ENCODE measurements around the gene LRRK1.
"Not testable (repeated sequence)": the region's sequence is repeated elsewhere in the genome, so short reads cannot be mapped to it uniquely, and the experiment has no call there.

The LRRK1 gene

DNA sequence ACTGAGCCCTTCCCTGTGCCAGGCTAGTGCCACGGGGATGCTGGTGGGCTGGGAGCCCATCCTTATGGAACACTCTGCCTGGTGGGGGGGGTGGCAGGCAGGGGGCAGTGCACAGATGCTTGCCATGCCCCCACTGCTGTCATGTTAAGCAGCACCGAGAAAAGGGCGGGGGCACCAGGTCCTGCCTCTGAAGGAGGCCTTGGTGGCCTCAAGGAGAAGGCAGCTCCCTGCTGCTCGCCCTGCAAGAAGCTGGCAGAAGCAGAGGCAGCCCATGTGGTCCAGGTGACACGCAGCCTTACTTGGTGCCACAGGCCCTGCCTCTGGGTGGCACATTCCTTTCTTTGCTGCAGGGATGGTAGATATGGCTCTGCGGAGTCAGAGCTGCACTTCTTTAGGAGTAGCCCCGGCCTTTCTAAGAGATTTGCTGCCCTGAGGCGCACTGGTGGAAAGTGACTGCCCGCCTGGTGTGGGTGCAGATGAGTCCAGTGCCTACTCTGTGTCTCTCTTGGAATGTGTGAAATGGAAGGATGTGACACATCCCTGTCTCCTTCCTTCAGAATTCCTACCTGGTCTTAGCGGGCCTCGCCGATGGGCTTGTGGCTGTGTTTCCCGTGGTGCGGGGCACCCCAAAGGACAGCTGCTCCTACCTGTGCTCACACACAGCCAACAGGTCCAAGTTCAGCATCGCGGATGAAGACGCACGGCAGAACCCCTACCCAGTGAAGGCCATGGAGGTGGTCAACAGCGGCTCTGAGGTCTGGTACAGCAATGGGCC, 145.8 kb downstream of the LRRK1 start:
- no peak for FAIRE-seq
- no peak for DNase-seq (ENCODE audit: extremely low spot score, insufficient read length, low read depth)

DNA sequence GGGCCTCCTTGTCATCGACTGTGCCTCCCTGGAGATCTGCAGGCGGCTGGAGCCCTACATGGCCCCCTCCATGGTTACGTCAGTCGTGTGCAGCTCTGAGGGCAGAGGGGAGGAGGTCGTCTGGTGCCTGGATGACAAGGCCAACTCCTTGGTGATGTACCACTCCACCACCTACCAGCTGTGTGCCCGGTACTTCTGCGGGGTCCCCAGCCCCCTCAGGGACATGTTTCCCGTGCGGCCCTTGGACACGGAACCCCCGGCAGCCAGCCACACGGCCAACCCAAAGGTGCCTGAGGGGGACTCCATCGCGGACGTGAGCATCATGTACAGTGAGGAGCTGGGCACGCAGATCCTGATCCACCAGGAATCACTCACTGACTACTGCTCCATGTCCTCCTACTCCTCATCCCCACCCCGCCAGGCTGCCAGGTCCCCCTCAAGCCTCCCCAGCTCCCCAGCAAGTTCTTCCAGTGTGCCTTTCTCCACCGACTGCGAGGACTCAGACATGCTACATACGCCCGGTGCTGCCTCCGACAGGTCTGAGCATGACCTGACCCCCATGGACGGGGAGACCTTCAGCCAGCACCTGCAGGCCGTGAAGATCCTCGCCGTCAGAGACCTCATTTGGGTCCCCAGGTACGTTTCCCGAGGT, 146.5 kb downstream of the LRRK1 start:
- no peak for DNase-seq (ENCODE audit: extremely low spot score, insufficient read length, low read depth)
- FAIRE-seq = no peak

DNA sequence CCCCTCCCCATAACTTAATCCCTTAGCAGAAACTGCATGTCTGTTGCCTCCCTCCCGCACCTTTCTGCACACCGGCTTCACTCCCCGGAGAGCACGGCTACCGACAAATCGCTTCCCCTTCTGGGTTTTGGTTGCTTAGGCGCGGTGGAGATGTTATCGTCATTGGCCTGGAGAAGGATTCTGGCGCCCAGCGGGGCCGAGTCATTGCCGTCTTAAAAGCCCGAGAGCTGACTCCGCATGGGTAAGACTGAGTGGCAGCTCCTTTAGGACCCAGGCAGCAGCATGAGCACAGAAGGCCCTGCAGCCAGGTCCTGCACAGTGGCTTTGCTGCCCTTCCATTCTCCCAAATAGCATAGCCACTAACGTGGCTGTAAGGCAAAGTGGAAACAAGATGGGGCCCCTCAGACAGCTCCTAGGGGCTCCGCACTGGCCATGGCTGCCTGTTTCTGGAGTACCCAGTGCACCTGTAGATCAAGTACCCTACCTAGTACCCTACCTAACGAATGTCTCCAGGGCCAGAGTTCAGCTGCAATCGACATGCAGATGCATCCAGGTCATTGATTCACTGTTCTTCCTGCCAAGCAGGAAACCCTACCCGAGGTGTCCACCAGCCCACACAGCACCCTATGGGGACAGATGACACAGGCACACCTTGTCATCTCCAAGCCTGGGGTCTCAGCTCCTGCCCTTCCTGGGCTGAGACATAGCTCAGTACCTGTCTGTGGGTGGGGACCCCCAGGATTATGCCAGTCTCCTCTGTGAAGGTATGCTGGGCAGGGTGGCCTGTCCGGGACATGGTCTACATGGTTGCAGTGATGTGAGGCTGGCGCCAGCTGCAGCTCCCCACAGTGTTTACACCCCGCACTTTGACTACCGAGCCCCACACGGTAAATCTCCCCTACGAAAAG, 147.6 kb downstream of the LRRK1 start:
- no peak for FAIRE-seq

DNA sequence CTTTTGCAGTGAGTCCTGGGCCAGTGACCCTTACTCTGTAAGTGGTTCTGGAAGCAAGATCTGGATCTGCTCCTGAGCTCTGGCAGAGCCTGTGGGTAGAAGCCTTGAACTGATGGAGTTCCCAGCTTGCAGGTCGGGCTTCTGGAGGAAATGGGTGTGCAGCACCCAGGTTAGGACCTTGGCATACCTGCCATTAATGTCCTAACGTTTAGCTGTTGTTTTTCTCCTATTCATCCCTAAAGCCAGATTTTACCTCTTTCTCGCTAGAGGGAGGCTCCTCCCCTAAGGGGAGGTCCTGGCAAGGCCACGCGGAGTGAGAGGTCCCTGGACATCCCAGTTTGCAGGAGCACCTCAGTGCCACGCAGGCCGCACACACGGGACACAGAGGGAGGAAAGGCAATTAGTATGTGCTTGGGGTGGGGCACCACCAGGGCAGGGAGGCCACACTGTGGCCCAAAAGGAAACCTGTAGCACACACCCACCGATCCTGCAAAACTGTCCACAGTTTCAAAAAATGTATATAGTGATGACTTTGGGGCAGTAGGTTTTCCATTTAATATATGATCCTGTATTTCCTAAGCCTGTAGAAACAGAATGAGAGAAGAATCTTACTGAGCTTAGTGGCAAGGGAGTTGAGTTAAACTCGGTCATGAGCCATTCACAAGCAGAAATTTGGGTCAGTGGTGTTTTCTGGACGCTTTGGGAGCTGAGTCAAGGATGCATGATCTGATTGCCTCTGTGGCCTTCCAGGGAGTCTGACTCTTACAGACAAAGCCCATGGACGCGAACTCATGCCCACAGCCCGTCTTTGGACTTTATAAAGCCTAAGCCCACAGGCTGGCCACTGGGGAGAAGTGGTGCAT, 148.7 kb downstream of the LRRK1 start:
- FAIRE-seq (no peak), DNase-seq (ENCODE audit: extremely low spot score, insufficient read length, low read depth) (no peak)

More for the DNA sequence above, 147.6 kb downstream of the LRRK1 start:
- no peak for DNase-seq (ENCODE audit: extremely low spot score, insufficient read length, low read depth)

DNA sequence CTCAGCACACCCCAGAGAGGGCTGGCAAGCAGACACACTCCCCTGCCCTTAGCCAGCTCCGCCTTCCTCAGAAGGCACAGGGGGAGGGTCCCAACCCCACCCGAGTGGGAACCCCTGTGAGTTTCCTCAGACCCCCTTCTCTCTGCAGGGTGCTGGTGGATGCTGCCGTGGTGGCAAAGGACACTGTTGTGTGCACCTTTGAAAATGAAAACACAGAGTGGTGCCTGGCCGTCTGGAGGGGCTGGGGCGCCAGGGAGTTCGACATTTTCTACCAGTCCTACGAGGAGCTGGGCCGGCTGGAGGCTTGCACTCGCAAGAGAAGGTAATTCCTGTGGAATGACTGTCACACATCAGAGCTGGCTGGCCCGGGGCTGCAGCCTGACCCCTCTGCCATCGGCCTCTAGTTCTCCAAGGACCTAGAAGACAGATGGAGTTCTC, 149.4 kb downstream of the LRRK1 start:
- FAIRE-seq (no peak), DNase-seq (ENCODE audit: extremely low spot score, insufficient read length, low read depth) (no peak)

DNA sequence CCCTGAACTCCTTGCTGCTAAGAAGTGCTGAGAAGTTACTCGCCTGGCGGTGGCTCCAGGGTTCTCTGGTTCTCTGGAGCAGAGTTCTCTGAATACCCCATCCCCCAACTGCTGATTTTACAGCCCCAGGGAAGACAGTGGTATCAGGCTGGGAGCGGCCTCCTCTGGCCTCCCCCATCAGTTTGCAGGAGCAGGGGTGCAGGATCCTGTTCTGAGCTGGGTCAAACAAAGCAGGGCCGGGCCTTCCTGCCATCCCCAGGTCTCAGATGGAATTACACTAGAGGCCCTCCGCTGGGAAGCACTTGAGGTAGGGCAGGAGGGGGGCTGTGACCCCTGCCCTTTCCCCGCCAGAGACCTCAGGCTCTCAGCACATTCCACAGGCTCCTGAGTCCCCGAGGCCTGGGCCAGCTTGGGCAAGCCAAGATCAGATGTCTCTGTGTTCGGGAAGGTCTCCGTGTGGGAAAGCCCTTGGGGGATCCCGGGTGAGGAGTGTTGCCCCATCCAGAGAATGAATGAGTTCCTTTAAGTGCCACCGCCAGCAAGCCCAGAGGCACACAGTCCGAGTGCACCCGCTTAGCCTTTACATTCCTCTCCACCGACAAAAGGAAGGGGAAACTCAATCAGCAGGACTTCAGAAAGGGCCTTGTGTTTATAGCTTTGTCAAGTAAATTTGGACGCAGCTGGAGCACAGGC, 149.9 kb downstream of the LRRK1 start:
- DNase-seq (ENCODE audit: extremely low spot score, insufficient read length, low read depth) = no peak
- no peak for FAIRE-seq

DNA sequence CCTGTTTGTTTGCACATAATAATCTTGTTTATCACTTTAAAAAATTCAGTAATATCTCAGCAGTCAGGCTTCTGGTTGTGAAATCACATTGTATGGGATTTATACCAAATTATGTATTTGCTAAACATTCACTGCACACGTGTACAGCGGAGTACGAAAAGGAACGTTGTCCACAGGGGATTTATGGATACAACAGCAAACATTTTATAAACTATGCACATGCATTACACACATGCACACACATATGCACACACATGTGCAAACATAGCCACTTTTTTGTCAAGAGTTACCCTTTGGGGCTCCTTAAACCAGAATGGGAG, 150.5 kb downstream of the LRRK1 start:
- no peak for DNase-seq (ENCODE audit: extremely low spot score, insufficient read length, low read depth)
- FAIRE-seq = no peak

DNA sequence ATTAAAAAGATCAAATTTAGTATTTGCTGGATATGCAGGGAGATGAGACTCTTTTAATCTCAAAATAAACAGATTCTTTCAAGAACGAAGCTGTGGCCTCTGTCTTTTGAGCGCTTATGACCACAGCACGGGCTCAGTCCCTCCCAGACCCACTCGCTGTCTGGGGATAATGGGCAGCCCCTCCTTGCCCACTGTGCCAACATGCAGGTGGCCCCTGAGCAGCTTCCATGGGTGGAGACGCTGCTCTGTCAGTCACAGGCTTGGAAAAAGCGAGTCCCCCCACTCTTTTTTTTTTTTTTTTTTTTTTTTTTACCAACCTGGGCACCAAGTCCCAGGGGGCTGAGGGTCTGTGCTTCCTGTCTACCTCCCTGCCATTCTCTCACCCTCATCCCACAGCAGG, 150.9 kb downstream of the LRRK1 start:
- no peak for FAIRE-seq
- DNase-seq (ENCODE audit: extremely low spot score, insufficient read length, low read depth) = no peak

DNA sequence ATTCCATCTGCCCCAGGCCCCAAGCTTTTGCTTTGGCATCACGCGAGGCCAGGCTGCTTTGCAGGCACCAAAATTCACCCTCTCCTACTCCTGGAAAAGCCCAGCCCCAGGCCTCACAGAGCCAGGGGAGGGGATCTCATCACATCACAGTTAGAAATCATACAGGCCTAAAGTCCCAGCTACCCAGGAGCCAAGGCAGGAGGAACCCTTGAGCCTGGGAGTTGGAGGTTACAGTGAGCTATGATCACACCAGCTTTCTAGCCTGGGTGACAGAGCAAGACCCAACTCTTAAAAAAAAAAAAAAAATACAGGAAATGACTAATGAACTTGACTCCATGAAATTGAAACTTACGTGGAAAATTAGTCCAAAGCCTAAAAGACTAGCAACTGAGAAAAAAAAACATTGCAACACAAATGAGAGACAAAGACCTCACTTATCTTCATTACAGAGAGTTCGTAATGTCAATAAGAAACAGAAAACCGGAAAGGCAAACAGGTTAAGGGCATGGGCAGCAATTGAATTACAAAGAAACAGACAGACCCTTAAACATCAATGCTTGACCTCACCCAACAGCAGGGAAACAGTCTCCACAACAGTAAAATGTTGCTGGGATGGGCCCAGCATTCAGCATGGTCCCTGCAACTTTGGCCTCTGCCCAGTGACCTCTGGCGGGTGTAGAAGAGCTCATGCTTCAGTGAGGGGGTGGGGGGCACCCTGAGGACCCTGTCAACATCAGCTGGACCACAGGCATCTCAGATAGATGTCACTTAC, 151.5 kb downstream of the LRRK1 start:
- no peak for DNase-seq (ENCODE audit: extremely low spot score, insufficient read length, low read depth)

DNA sequence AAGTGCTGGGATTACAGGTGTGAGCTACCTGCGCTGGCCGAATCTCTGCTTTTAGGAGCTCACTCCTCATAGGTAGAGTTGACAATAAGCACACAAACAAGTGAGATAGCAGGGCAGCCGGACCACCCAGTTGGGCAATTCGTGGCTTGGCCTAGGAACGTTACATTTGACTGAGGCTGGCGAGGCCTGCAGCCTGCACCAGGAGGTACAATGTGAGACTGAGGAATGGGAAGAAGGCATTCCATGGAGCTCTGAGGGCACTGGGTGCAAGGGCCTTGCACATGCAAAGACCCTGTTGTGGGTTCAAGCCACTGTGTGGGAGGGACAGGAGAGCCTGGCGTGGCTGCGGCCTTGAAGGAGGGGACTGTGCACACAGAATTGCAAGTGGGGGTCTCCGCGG, 152.5 kb downstream of the LRRK1 start:
- FAIRE-seq = no peak
- DNase-seq (ENCODE audit: extremely low spot score, insufficient read length, low read depth) = no peak

More for the DNA sequence above, 151.5 kb downstream of the LRRK1 start:
- no peak for FAIRE-seq

DNA sequence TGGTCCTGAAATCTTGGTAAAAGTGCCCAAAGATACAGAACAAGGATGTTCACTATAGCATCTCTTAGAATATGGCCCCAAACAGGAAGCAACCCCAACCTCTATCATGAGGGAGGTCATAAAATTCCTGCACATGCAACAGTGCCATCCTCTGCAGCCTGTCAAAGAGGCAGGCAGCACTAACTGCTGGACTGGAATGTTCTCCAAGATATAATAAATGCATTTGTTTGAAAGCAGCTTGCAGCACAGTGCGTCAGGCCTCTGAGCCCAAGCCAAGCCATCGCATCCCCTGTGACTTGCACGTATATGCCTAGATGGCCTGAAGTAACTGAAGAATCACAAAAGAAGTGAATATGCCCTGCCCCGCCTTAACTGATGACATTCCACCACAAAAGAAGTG, 153.1 kb downstream of the LRRK1 start:
- not testable (repeated sequence) for FAIRE-seq; DNase-seq (ENCODE audit: extremely low spot score, insufficient read length, low read depth)

DNA sequence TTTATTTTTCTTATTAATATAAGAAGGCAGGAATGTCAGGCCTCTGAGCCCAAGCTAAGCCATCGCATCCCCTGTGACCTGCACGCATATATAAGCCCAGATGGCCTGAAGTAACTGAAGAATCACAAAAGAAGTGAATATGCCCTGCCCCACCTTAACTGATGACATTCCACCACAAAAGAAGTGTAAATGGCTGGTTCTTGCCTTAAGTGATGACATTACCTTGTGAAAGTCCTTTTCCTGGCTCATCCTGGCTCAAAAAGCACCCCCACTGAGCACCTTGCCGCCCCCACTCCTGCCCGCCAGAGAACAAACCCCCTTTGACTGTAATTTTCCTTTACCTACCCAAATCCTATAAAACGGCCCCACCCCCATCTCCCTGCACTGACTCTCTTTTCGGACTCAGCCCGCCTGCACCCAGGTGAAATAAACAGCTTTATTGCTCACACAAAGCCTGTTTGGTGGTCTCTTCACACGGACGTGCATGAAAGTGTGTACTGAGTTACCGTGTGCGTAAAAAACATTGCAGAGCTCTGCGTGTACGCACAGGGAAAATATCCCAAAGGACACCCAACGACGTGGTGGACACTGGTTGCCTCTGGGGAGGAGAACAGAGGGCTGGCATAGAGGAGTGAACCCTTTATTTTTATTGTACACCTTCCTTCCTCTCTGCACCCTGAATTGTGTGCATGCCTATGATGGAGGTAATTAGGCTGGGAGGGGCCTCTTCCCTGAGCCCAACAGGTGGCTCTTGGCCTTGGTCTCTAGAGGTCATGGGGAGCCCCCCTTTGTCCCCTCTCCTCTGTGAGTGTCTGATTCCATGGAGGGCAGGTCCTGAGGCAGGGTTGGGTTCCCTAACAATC, 158.9 kb downstream of the LRRK1 start:
- FAIRE-seq; DNase-seq (ENCODE audit: extremely low spot score, insufficient read length, low read depth): not testable (repeated sequence)

DNA sequence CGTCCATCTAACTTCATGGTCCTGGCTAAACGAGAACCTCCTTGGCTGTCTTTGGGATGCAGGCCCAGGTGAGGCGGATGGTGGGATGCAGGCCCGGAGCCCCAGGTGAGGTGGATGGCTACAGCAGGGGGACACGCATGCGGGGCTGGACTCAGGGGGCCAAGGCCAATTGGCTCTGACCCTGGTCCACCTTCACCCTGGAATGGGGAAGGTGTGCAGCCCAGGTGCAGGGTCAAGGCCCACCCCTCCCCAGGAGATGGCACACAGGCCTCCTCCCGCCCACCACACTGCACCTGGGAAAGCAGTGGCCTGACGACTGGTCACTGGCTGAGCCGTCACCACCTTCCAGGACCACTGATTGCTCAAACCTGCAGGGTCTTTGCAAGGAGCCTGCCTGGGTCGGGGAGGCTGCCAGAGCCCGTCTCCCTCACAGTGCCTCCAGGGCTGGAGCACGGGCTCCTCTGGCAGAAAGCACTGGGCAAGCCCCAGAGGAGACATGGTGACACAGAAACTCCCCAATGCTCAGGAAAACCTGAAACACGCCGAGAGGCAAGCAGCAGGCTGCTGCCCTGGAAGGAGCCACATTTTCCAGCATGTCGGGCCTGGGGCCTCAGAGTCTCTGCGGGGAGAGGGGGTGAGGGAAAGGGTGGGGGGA, 159.6 kb downstream of the LRRK1 start:
- no peak for FAIRE-seq
- no peak for DNase-seq (ENCODE audit: extremely low spot score, insufficient read length, low read depth)

DNA sequence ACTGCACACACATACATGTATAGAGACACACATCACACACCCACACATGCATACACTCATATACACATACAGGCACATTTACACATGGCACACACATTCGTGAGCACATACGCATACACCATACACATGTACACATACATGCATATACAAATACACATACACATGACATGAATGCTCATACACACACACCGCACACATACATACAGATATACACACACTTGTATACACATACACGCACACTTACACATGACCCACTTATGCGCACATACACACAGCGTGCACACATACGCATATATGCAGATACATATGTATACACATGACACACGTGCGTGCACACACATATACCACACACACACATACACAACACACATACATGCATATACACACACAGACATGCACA, 162.7 kb downstream of the LRRK1 start:
- no peak for DNase-seq (ENCODE audit: extremely low spot score, insufficient read length, low read depth)
- no peak for FAIRE-seq

DNA sequence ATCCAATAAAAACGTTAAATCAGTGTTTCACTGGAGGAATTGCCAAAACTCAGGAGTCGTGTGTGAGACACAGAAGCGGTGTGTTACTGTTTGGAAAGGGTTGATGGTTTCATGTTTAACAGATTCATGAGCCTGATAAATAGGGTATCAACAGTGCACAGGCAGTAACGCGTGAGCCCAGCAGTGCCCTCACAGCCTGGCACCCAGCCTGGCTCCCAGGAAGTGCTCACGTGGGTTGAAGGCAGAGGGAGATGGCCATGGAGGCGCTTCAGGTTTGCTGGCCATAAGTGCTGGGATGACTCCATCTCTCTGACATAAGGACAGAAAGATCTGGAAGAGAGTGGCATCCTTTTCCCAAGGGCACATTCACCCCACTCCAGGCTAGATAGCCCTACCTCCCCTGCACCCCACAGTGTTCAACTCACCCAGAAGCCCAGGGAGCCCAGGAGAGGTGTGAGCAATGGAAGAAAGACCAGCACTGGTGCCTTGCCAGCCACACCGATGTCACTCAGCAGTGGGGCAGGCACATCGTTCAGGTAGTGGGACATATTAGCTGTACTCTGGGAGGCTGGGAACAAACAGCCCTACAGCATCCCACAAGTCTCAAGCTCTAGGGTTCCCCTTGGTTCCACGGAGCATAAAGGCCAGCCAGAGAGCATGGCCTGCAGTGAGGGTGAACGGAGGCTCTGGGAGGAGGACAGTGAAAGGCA, 164.3 kb downstream of the LRRK1 start:
- FAIRE-seq (no peak), DNase-seq (ENCODE audit: extremely low spot score, insufficient read length, low read depth) (no peak)

DNA sequence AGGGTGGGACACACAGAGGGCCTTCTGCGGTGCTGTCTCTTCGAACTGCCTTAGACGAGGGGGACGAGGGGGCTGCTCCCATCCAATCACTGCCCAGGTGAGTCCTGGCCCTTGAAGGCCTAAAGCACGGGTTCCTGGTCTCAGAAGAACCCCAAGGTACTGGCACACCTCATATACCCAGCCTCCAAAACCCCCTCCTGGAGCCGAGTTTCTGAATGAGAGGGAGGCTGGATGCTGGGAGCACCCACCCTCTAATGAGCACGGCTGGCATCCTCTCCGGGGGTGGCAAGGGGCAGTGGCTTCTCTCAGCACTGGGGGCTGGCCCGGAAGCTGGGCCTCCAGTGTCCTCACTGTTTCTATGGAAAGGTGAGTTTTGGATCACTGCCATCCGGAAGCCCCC, 165.6 kb downstream of the LRRK1 start:
- FAIRE-seq = no peak
- no peak for DNase-seq (ENCODE audit: extremely low spot score, insufficient read length, low read depth)

DNA sequence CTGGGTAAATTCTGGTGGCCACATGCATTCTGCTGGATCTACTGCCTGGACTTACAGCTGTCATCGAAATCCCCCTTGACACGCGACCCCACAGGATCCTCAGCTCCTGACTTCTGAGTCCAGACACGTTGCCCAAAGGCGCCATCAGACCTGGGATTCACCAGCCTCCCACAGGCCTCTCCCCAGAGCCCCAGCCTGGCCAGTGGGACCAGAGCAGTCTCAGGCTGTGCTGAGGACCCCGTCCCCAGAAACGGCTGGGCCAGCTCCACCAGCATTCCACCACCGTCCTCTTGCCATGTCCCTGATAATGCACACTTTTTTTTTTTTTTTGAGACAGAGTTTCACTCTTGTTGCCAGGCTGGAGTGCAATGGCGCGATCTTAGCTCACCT, 166.1 kb downstream of the LRRK1 start:
- DNase-seq (ENCODE audit: extremely low spot score, insufficient read length, low read depth) (no peak), FAIRE-seq (no peak)

Data from GM18507 (cell line).